ENCODE measurements around the gene UBE2O. TPM values are rescaled to one million over a fixed set of nuclear protein-coding genes. Genes with fewer than 3 reads are reported as not detected.

UBE2O gene
- polyA plus RNA-seq, 1 experiment = 14.2 TPM

GRCh38 chr17:76386966-76387765 lies 65.8 kb downstream of the UBE2O start:
- CTCF ChIA-PET = interaction anchor here (0.9 to 3.5 kb wide), 5 partner anchors 7 to 88 kb away, joined by 4 to 43 read pairs (median 10); no protein-coding TSS in a partner anchor
- POLR2A ChIA-PET = interaction anchor here (0.6 to 3.1 kb wide), 3 partner anchors 10 to 17 kb away, joined by 4 to 25 read pairs (median 6); no protein-coding TSS in a partner anchor
- Histone ChIP-seq H3K27ac (ENCODE audit: low read depth, low read length) (peak overlapping the region; percentile 52), H3K9me3 (ENCODE audit: control insufficient read depth, insufficient read depth, low read length) (no peaks in the 10 kb centered on the region; the same call in 1 of the 2 replicates), H3K4me3 (ENCODE audit: low read depth, low read length) (no peak overlapping the region), H3K27me3 (ENCODE audit: control insufficient read depth, insufficient read depth, low read length) (no peaks in the 10 kb centered on the region)
- TF ChIP-seq, protein P1, sequence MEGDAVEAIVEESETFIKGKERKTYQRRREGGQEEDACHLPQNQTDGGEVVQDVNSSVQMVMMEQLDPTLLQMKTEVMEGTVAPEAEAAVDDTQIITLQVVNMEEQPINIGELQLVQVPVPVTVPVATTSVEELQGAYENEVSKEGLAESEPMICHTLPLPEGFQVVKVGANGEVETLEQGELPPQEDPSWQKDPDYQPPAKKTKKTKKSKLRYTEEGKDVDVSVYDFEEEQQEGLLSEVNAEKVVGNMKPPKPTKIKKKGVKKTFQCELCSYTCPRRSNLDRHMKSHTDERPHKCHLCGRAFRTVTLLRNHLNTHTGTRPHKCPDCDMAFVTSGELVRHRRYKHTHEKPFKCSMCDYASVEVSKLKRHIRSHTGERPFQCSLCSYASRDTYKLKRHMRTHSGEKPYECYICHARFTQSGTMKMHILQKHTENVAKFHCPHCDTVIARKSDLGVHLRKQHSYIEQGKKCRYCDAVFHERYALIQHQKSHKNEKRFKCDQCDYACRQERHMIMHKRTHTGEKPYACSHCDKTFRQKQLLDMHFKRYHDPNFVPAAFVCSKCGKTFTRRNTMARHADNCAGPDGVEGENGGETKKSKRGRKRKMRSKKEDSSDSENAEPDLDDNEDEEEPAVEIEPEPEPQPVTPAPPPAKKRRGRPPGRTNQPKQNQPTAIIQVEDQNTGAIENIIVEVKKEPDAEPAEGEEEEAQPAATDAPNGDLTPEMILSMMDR (IDR thresholded peaks at IDR 0.05; ENCODE audit: low read depth, low read length) = no peak
- DNase-seq (ENCODE audit: low read depth, low spot score) = no peak

DNA sequence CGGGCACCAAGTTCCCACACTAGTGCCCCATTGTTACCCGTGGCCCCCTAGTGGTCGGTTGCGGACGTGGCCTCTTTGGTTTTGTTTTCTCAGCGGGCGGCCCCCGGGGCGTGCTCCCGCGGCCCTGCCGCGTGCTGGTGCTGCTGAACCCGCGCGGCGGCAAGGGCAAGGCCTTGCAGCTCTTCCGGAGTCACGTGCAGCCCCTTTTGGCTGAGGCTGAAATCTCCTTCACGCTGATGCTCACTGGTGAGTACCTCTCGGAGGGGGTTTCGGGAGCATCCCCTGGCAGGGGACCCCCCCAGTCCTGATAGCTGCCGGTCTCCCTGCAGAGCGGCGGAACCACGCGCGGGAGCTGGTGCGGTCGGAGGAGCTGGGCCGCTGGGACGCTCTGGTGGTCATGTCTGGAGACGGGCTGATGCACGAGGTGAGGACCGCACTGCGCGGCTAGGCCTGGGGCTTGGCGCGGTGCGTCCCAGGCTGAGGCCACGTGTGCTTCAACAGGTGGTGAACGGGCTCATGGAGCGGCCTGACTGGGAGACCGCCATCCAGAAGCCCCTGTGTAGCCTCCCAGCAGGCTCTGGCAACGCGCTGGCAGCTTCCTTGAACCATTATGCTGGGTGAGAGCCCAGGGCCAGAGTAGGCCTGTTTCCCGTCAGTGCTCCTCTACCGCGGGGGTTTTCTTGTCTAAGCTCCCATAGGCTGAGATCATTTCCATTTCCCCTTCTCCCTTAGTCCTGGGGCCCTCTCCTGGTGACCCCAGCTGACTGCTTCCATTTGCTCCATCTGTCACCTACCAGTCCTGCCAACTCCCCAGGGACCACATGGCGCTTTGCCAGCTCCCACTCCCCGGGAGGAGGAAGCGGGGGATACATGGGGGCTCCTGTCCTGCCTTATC lies 66.8 kb downstream of the UBE2O start:
- Histone ChIP-seq H3K27me3 (ENCODE audit: control insufficient read depth, insufficient read depth, low read length) (no peaks in the 10 kb centered on the region), H3K4me3 (ENCODE audit: low read depth, low read length) (peak overlapping the region; percentile 74), H3K9me3 (ENCODE audit: control insufficient read depth, insufficient read depth, low read length) (no peaks in the 10 kb centered on the region; the same call in 1 of the 2 replicates), H3K27ac (ENCODE audit: low read depth, low read length) (peak overlapping the region; percentile 70)
- TF ChIP-seq, protein P1 (IDR thresholded peaks at IDR 0.05; ENCODE audit: low read depth, low read length) = peak; percentile 83
- POLR2A ChIA-PET = interaction anchor here (0.6 to 3.8 kb wide), 6 partner anchors 11 to 160 kb away, joined by 3 to 37 read pairs (median 4); partner anchors contain the start of gene PRPSAP1
- DNase-seq (ENCODE audit: low read depth, low spot score) = no peak
- CTCF ChIA-PET = interaction anchor here (0.5 to 3.5 kb wide), 14 partner anchors 8 to 1263 kb away, joined by 3 to 43 read pairs (median 6); partner anchors contain the start of gene PRPSAP1

- CTCF ChIA-PET = interaction anchor here (1.0 to 3.5 kb wide), 15 partner anchors 9 to 122 kb away, joined by 3 to 43 read pairs (median 5); partner anchors contain the start of gene PRPSAP1
- POLR2A ChIA-PET = interaction anchor here (0.7 to 3.8 kb wide), 8 partner anchors 9 to 120 kb away, joined by 3 to 37 read pairs (median 4); partner anchors contain the start of genes PRPSAP1 and UBALD2
- H3K27ac ChIP-seq (ENCODE audit: low read depth, low read length) = peak overlapping the region; percentile 70
- no peak for DNase-seq (ENCODE audit: low read depth, low spot score)
- no peaks in the 10 kb centered on the region for H3K27me3 ChIP-seq (ENCODE audit: control insufficient read depth, insufficient read depth, low read length)
- TF ChIP-seq, protein P1 (IDR thresholded peaks at IDR 0.05; ENCODE audit: low read depth, low read length) = no peak
- H3K9me3 ChIP-seq (ENCODE audit: control insufficient read depth, insufficient read depth, low read length) = no peaks in the 10 kb centered on the region; the same call in 1 of the 2 replicates
- peak overlapping the region; percentile 74 for H3K4me3 ChIP-seq (ENCODE audit: low read depth, low read length)
Observed at GRCh38 chr17:76384987-76385891, 67.7 kb downstream of the UBE2O start.

DNA sequence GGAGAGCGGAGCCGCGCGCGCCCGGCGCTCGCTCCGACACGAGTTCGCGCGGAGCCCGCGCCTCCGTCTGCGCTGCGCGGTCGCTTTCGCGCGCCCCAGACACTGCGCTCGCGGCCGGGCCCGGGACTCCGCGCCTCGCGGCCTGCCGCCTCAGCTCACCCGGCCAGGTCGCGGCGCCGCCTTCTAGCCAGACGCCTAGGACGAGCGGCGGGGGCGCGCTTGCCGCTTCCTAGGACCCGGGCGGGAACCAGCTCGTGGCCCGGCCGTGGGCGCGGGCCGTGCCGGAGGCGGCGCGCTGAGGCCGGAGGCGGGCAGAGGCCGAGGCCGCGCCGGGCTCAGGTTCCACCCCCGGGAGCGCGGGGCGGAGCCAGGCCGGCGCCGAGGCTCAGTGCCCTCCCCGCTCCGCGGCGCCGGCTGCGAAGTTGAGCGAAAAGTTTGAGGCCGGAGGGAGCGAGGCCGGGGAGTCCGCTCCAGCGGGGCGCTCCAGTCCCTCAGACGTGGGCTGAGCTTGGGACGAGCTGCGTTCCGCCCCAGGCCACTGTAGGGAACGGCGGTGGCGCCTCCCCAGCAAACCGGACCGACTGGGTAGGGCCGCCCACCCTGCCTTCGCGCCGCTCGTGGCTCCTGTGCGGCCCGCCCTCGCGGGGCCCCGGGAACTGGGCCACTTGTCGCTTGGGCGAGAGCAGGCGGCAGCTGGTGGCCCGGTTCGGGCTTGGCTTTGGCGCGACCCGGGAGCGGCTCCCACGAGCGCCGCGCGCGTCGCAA lies 68.5 kb downstream of the UBE2O start, which contains the start of gene SPHK1:
Gene SPHK1 (plus strand): TSS at position 388 of the 765 bp plus-strand sequence. CDS start 1,036 bp downstream, outside the sequence.
- Histone ChIP-seq H3K27me3 (ENCODE audit: control insufficient read depth, insufficient read depth, low read length) (no peaks in the 10 kb centered on the region), H3K4me3 (ENCODE audit: low read depth, low read length) (peak within 1 kb of the TSS; percentile 74), H3K9me3 (ENCODE audit: control insufficient read depth, insufficient read depth, low read length) (no peaks in the 10 kb centered on the region; the same call in 1 of the 2 replicates), H3K27ac (ENCODE audit: low read depth, low read length) (peak within 1 kb of the TSS; percentile 87)
- DNase-seq (ENCODE audit: low read depth, low spot score) = no peak
- ChIA-PET POLR2A (interaction anchor here (0.6 to 3.8 kb wide), 8 partner anchors 8 to 120 kb away, joined by 3 to 37 read pairs (median 4); partner anchors contain the start of genes PRPSAP1 and UBALD2), CTCF (interaction anchor here (0.7 to 3.5 kb wide), 13 partner anchors 9 to 370 kb away, joined by 3 to 43 read pairs (median 7); partner anchors contain the start of gene PRPSAP1)
- TF ChIP-seq, protein P1 (IDR thresholded peaks at IDR 0.05; ENCODE audit: low read depth, low read length) = no peak

Data from AG04450 (cell line).